PC-9 (cell line): Measurements from ENCODE around the gene CCDC81.

ENCODE experiments used
- EZH2 ChIP-seq: fragments of 200-600 bp; sonication (generic); IDR thresholded peaks from 2 replicates; pipeline ENCODE4 v1.8.0; 2017; ENCODE audit warnings: antibody characterized with exemption, low read depth
- TF ChIP-seq, protein P1 (sequence below): fragments of 200-600 bp; sonication (generic); conservative IDR thresholded peaks from 2 replicates; pipeline ENCODE4 v1.6.1; 2017; ENCODE audit warnings: mixed run types, antibody characterized with exemption, mild to moderate bottlenecking, moderate library complexity

DNA sequence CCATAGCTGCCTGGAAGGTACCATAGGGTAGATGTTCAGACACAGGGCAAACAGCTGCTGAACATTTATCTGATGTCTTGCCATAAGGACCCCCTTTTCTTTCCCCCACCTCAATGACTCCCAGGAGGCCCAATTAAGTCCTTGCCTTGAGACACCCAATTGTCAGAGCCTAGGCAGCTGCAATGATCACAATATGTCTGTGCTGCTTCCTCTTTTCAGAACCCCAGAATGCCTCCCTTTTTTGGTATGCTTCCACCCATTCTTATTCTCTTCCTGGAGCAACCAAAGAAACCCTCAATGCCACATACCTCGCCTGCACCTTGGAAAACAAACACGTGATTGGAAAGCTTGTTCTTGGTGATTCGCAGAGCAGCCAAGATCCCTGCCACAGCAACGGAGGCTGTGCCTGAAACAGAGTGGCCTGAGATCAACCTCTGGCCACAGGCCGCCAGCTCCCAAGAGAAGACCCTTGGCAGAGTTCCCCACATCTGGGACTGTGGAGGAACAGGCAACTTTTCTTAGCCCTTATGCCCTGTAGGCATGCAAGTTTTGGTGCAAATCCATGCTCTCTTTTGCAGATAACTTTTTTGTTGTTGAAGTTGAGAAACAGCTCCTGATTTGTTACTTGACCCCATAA is 75.4 kb downstream of the CCDC81 start:
- no peak for TF ChIP-seq EZH2
- TF ChIP-seq, protein P1, sequence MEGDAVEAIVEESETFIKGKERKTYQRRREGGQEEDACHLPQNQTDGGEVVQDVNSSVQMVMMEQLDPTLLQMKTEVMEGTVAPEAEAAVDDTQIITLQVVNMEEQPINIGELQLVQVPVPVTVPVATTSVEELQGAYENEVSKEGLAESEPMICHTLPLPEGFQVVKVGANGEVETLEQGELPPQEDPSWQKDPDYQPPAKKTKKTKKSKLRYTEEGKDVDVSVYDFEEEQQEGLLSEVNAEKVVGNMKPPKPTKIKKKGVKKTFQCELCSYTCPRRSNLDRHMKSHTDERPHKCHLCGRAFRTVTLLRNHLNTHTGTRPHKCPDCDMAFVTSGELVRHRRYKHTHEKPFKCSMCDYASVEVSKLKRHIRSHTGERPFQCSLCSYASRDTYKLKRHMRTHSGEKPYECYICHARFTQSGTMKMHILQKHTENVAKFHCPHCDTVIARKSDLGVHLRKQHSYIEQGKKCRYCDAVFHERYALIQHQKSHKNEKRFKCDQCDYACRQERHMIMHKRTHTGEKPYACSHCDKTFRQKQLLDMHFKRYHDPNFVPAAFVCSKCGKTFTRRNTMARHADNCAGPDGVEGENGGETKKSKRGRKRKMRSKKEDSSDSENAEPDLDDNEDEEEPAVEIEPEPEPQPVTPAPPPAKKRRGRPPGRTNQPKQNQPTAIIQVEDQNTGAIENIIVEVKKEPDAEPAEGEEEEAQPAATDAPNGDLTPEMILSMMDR: no peak
